ENCODE data around the gene CMPK2. TPM values are rescaled to one million over a fixed set of nuclear protein-coding genes. Genes with fewer than 3 reads are reported as not detected.

CMPK2 gene
- total RNA-seq, 1 experiment from 2014 or later: 5.0 TPM

DNA sequence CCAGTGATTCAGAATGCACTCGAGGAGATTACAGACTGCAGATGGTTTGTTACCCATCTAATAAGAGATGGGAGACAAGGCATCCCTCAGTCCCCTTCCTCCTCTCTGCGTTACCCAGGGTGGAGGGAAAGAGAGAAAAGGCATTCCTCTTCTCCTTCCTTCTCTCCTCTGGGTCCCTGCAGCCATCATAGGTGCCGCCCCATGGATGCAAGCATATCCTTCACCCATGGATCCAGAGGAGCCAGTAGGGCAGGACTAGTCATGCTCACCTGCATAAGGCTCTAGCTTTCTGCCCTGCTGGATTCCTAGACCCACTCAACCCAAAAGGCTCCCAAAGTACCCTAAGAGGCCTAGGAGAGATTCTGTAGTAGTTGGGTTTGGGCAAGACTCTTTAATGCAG is 20.4 kb downstream of the CMPK2 start:
- no peaks in the 10 kb centered on the region for H3K9me2 ChIP-seq (replicated peaks; ENCODE audit: low read length)
- BruUV-seq (replicated peaks): no TSS peak
- intact Hi-C loops (cut with micrococcal nuclease): no loop called here
- peaks cover 50% of the 10 kb centered on the region; the same call in 1 of the 2 replicates for H3K9me3 ChIP-seq (ENCODE audit: low read length)
- H3K27me3 ChIP-seq (ENCODE audit: low read length): no peaks in the 10 kb centered on the region
- H2AFZ ChIP-seq (ENCODE audit: low read length): no peak overlapping the region
- H3K4me2 ChIP-seq (ENCODE audit: low read length): no peak overlapping the region
- H3K27ac ChIP-seq (ENCODE audit: low read length): no peak overlapping the region
- ChIA-PET CTCF (no interaction called here), POLR2A (ENCODE audit: unreplicated experiment) (no interaction called here)
- no peaks in the 10 kb centered on the region for H3K79me2 ChIP-seq (ENCODE audit: low read length)
- no peak for TF ChIP-seq EZH2phosphoT487 (IDR thresholded peaks at IDR 0.05; ENCODE audit: borderline replicate concordance, low read length)
- TF ChIP-seq EZH2 (IDR thresholded peaks at IDR 0.05; ENCODE audit: low read length, unreplicated experiment): no peak
- TF ChIP-seq, protein P1, sequence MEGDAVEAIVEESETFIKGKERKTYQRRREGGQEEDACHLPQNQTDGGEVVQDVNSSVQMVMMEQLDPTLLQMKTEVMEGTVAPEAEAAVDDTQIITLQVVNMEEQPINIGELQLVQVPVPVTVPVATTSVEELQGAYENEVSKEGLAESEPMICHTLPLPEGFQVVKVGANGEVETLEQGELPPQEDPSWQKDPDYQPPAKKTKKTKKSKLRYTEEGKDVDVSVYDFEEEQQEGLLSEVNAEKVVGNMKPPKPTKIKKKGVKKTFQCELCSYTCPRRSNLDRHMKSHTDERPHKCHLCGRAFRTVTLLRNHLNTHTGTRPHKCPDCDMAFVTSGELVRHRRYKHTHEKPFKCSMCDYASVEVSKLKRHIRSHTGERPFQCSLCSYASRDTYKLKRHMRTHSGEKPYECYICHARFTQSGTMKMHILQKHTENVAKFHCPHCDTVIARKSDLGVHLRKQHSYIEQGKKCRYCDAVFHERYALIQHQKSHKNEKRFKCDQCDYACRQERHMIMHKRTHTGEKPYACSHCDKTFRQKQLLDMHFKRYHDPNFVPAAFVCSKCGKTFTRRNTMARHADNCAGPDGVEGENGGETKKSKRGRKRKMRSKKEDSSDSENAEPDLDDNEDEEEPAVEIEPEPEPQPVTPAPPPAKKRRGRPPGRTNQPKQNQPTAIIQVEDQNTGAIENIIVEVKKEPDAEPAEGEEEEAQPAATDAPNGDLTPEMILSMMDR (conservative IDR thresholded peaks at IDR 0.05; ENCODE audit: low read depth, low read length): no peak
- no peaks in the 10 kb centered on the region for H4K20me1 ChIP-seq (ENCODE audit: low read length)
- no peaks in the 10 kb centered on the region for H3F3A ChIP-seq (ENCODE audit: low read length, unreplicated experiment)
- no peaks in the 10 kb centered on the region; the same call in 1 of the 2 replicates for H3K36me3 ChIP-seq (ENCODE audit: low read depth, low read length)
- ATAC-seq (no peak), DNase-seq (no peak)
- no peak overlapping the region for H3K4me3 ChIP-seq (ENCODE audit: low read length)
- H3K4me1 ChIP-seq (ENCODE audit: insufficient read depth, low read length): no peaks in the 10 kb centered on the region
- H3K9ac ChIP-seq (ENCODE audit: low read length): no peak overlapping the region

DNA sequence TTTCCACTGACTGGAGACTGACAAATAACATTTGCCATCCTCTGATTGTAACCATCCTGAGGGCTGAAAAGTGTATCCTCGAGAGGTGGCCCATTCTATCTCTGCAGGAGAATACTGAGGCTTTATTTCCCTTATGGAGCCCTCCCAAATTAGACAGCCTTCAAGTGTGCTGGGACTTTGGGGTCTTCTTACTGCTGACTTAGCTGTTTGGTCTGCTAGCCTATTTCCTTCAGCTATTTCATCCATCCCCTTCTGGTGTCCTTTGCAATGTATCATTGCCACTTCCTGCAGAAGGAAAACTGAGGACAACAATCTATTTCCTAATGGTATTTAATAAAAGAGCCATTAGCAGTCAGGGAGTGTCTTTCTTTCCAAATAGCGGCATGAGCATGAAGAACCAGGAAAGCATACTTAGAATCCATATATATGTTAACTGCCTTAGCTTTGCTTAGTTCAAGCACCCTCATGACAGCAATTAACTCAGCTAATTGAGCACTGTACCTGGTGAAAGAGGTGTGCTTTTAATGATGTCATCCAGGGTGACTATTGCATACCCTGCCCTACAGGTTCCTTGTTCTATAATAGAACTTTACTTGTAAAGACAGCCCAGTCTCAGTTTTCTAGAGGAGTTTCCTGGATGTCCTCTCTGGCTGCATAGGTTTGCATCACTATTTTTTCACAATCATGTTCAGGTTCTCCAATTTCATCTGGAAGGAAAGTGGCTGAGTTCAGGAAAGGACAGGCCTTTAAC is 24.0 kb downstream of the CMPK2 start:
- Histone ChIP-seq H3K27ac (ENCODE audit: low read length) (no peak overlapping the region), H3K9ac (ENCODE audit: low read length) (no peak overlapping the region), H3K79me2 (ENCODE audit: low read length) (no peaks in the 10 kb centered on the region), H3F3A (ENCODE audit: low read length, unreplicated experiment) (no peaks in the 10 kb centered on the region), H3K27me3 (ENCODE audit: low read length) (no peaks in the 10 kb centered on the region), H3K9me2 (replicated peaks; ENCODE audit: low read length) (no peaks in the 10 kb centered on the region), H2AFZ (ENCODE audit: low read length) (no peak overlapping the region), H3K4me3 (ENCODE audit: low read length) (no peak overlapping the region), H3K4me2 (ENCODE audit: low read length) (no peak overlapping the region), H4K20me1 (ENCODE audit: low read length) (no peaks in the 10 kb centered on the region), H3K36me3 (ENCODE audit: low read depth, low read length) (no peaks in the 10 kb centered on the region; the same call in 1 of the 2 replicates), H3K9me3 (ENCODE audit: low read length) (peaks cover 36% of the 10 kb centered on the region; the same call in 1 of the 2 replicates), H3K4me1 (ENCODE audit: insufficient read depth, low read length) (no peaks in the 10 kb centered on the region)
- intact Hi-C loops (cut with micrococcal nuclease): no loop called here
- CTCF ChIA-PET: no interaction called here
- BruUV-seq (replicated peaks): no TSS peak
- no peak for TF ChIP-seq EZH2phosphoT487 (IDR thresholded peaks at IDR 0.05; ENCODE audit: borderline replicate concordance, low read length)
- no peak for TF ChIP-seq EZH2 (IDR thresholded peaks at IDR 0.05; ENCODE audit: low read length, unreplicated experiment)
- TF ChIP-seq, protein P1 (conservative IDR thresholded peaks at IDR 0.05; ENCODE audit: low read depth, low read length): no peak
- ATAC-seq: no peak
- POLR2A ChIA-PET (ENCODE audit: unreplicated experiment): no interaction called here
- no peak for DNase-seq

DNA sequence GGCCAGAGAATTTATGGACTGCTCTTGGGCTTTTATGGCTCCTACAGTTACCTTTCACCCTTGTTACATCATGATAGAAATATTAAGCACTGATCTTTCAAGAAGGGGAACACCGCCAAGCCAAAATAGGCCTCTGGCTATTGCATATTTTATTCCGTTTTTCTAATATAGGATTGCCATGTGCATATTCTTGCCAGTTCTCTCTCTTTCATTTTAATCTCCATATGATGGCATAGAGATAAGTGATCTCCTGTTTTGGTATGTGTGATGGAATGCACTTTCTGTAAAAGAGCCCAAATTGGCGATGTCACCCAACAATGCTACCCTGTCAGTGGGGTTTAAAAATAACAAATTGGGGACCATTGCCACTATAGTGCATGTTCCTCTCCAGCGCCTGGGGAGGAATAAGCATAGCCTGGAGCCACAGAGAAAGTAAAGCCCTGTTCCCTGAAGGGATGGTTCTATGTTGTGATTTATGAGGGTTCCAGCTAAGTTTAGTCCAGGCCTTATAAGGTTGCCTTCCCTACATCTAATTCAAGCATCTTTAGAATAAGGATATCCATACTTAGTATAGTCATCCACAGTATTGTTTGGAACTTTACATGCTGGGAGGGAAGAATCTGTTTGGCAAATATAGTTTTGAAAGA is 26.9 kb downstream of the CMPK2 start:
- H3K4me1 ChIP-seq (ENCODE audit: insufficient read depth, low read length): no peaks in the 10 kb centered on the region
- H3K27ac ChIP-seq (ENCODE audit: low read length): no peak overlapping the region
- no peaks in the 10 kb centered on the region for H3F3A ChIP-seq (ENCODE audit: low read length, unreplicated experiment)
- CTCF ChIA-PET: no interaction called here
- DNase-seq (no peak), ATAC-seq (no peak)
- H3K4me3 ChIP-seq (ENCODE audit: low read length): no peak overlapping the region
- no peaks in the 10 kb centered on the region for H3K9me2 ChIP-seq (replicated peaks; ENCODE audit: low read length)
- no peak overlapping the region for H2AFZ ChIP-seq (ENCODE audit: low read length)
- H3K27me3 ChIP-seq (ENCODE audit: low read length): no peaks in the 10 kb centered on the region
- H4K20me1 ChIP-seq (ENCODE audit: low read length): no peaks in the 10 kb centered on the region
- H3K79me2 ChIP-seq (ENCODE audit: low read length): no peaks in the 10 kb centered on the region
- H3K9me3 ChIP-seq (ENCODE audit: low read length): peaks cover 10% of the 10 kb centered on the region; the same call in 1 of the 2 replicates
- no peaks in the 10 kb centered on the region for H3K36me3 ChIP-seq (ENCODE audit: low read depth, low read length)
- intact Hi-C loops (cut with micrococcal nuclease): no loop called here
- TF ChIP-seq EZH2 (IDR thresholded peaks at IDR 0.05; ENCODE audit: low read length, unreplicated experiment) (no peak), EZH2phosphoT487 (IDR thresholded peaks at IDR 0.05; ENCODE audit: borderline replicate concordance, low read length) (no peak)
- TF ChIP-seq, protein P1 (conservative IDR thresholded peaks at IDR 0.05; ENCODE audit: low read depth, low read length): no peak
- BruUV-seq (replicated peaks): no TSS peak
- H3K9ac ChIP-seq (ENCODE audit: low read length): no peak overlapping the region
- no peak overlapping the region for H3K4me2 ChIP-seq (ENCODE audit: low read length)
- POLR2A ChIA-PET (ENCODE audit: unreplicated experiment): no interaction called here
